GM10847 (cell line): ENCODE measurements around the gene ZBTB34.

Experiments used
- POLR2A ChIP-seq: IDR thresholded peaks from 2 replicates; pipeline ENCODE4 v1.6.1; 2011; ENCODE audit not compliant: insufficient read length; ENCODE audit errors: extremely low read depth

Gene ZBTB34

GRCh38 chr9:126926364-126926763, 65.9 kb downstream of the ZBTB34 start:
- TF ChIP-seq POLR2A = no peak

GRCh38 chr9:126927419-126927818, 67.0 kb downstream of the ZBTB34 start:
- TF ChIP-seq POLR2A = no peak

GRCh38 chr9:126932871-126933321, 72.5 kb downstream of the ZBTB34 start:
- no peak for TF ChIP-seq POLR2A

- no peak for TF ChIP-seq POLR2A
Measured at GRCh38 chr9:126933334-126933980, 73.0 kb downstream of the ZBTB34 start.

- no peak for TF ChIP-seq POLR2A
Measured at GRCh38 chr9:126934441-126934840, 74.0 kb downstream of the ZBTB34 start.
